NCI-H2196 (cell line): ENCODE results near the gene TOPBP1.
"Not testable (repeated sequence)": the region's sequence is repeated elsewhere in the genome, so short reads cannot be mapped to it uniquely, and the experiment has no call there.

Experiments used
- DNase-seq: peaks from one replicate; lab custom pipeline; 2025; ENCODE audit not compliant: unreplicated experiment; lab: John Stamatoyannopoulos, UW

Gene TOPBP1

DNA sequence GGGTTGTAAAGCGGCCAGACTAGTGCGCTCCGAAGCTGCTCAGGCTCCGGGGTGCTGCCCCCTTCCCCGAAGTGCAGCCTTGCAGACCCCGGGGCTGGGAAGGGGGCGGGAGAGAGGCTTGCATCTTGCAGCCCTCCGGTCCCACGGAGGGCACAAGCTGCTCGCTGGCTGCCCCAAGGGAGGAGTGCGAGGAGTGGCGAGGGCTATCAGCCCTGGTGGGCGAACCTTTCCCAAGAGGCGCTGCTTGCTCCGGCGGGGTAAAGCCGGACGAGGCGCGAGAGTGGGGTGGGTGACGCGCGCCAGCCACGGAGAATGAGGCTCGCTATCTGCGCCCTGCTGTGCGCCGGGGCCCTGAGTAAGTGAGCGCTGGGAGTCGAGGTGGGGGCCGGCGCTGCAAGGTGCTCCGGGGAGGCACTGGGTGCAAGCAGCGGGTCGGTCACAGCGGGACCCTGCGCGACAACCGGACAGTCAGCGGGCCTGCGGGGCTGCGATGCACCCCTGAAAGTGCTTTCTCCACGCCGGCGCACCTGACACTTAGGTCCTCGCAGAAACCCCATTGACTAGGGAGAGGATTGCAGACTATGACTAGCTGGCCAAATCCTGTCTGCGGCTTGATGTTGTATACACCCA lies 12.7 kb upstream of the TOPBP1 start:
- DNase-seq, result no peak

DNA sequence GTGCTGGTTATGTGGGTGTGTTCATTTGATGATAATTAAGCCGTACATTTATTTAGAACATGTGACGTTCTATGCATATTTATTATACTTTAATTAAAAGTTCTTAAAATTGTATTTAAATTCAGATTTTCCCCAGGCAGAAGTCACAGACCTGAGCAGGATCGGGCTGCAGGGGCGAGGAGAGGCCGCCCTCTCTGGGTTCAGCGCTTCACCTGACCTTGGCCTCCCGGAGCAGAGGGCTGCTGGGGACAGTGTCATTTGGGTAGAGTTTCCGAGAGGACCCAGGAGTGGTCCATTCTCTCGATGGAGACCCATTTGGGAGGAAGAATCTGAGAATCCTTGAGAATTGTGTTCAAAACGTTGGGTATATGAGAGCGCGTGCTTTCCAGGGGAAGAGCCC lies 12.0 kb upstream of the TOPBP1 start:
- no peak for DNase-seq

DNA sequence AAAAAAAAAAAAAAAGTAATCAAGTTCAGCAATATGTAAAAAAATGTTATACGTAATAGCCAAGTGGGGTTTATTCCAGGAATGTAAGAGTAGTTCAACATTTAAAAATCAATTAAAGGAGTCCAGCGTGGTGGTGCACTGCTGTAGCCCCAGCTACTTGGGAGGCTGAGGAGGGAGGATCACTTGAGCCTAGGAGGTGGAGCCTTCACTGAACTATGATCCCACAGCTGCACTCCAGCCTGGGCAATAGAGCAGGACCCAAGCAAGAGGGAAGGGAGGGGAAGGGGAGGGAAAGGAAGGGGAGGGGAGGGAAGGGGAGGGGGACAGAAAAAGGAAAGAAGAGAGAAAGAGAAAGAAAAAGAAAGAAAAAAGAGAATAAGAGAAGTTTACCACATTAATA lies 10.7 kb upstream of the TOPBP1 start:
- no peak for DNase-seq

DNA sequence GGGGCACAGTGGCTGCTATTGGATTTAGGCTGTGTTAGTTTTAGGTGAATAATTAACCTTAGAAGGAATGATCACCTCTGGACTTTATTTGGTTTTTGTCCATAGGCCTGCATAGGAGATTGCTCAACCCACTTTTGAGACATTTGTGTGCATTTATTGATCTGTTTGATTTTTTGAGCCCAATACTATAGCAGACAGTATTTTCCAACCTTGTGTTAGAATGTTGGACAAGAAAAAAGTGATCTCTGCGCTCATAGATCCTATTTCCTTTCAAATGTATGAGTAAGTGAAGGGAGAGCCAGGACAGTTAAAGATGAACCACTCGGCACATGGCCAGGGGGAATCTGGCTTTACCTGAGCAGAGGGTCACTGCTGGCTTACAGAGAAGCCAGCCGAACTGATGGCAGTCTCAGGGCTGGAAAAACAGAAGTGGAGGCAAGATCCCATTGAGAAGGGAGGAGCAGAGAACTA lies 8.8 kb upstream of the TOPBP1 start:
- DNase-seq, result no peak

DNA sequence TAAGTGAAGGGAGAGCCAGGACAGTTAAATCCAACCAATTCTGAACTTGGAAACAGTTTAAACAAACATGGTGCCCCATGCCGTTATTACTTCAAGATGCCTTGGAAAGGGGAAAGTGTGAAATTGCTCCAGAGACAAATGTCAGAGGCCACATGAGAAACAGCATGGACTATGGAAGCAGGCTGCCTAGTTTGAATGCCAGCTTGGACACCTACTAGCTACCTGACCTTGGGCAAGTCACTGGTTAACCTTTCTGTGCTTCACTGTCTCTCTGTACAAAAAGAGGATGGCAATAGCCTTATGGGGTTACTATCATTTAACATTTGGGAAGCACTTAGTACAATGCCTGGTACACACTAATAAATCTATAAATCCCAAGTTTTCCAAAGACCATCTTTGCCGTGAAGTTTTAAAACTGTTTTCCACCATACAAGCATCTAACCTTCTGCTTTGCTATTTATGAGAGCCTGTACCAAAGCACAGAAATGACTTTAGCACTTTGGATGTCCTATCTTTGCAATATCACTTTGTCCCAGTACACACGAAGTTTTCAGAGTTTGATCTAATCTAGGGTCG lies 8.3 kb upstream of the TOPBP1 start:
- no peak for DNase-seq

DNA sequence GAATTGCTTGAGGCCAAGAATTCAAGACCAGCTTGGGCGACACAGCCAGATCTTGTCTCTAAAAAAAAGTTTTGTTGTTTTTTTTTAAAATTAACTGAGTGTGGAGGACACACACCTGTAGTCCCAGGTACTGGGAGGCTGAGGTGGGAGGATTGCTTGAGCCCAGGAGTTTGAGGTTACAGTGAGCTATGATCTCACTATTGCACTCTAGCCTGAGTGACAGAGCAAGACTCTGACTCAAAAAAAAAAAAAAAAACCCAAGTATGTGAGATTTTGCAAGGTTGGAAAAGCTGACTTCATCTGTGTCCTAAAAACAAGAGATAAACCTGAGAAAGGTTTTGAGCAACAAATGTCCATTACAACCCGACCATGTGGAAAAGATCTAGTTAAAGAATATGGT lies 5.4 kb upstream of the TOPBP1 start:
- no peak for DNase-seq

DNA sequence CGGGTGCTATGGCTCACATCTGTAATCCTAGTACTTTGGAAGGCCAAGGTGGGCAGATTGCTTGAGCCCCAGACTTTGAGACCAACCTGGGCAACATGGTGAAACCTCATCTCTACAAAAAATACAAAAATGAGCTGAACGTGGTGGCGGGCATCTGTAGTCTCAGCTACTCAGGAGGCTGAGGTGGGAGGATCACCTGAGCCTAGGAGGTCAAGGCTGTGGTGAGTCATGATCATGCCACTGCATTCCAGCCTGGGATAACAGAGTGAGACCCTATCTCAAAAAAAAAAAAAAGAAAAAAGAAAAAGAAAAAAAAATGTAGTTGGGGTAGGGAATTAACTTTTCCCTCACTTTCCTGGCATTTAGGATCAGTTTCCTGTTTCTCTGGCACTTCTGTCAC lies 3.4 kb upstream of the TOPBP1 start:
- not testable (repeated sequence) for DNase-seq

DNA sequence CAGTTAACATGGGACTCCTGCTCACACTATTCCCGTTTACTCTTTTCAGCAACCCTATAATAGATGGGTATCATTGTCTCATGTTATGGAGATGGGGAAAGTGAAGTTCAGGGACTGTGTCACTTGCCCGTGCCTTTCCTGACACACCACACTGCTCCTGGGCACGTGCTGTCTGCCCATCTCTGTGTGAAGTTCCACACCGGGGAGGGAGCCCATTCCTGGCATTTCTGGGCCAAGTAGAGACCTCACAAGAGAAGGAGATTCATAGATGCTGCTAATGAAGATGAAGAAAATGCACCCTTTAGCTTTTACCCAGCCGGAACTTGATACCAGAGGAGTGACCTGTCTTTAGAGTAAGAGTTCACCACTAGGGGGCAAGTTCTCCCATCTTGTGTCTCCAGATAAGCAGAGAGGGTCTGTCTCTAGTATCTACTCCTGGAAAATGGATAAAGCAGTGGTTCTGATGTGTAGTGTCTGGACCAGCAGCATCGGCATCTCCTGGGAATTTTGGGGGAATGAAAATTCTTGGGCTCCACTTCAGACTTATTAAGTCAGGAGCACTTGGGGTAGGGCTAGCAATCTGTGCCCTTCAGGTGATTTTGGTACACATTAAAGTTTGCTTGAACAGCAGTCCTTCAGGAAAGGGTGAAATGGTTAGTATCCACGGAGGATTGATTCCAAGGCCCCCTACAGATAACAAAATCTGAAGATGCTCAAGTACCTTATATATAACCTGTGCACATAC lies 2.0 kb upstream of the TOPBP1 start:
- DNase-seq, result peak; percentile 84

DNA sequence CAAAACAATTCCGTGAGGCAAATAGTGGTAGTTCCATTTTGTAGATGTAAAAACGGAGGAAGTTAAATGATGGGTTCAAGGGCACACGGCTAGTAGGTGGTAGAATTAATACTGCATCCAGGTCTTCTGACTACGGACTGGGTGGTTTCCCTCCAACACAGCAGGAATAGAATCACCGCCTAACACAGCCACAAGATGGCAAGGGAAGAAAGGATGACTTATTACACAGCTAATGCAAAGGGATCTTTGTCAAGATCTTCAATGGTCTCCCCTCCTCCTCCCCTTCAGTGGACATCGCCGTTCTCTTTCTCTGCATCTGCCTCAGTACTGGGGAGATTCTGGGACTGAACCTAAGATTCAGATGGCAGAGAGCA lies 524 bp upstream of the TOPBP1 start:
- DNase-seq, result peak; percentile 43

DNA sequence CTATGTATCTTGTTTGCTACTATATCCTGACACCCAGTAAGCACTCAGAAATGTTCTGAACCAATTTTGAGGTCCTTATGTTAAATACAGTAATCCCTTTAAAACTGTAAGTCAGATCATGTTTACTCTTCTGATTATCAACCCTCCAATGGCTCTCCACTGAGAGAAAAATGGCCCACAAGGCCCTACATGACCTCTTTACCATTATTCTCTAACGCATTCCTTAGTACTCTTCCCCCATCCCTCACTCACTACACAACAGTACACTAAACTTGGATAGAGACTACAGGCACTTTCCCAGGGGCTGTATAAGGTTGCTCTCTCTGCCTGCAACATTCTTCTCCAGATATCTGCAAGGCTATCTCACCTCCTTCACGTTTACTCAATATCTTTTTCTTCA lies 1.9 kb downstream of the TOPBP1 start:
- no peak for DNase-seq

DNA sequence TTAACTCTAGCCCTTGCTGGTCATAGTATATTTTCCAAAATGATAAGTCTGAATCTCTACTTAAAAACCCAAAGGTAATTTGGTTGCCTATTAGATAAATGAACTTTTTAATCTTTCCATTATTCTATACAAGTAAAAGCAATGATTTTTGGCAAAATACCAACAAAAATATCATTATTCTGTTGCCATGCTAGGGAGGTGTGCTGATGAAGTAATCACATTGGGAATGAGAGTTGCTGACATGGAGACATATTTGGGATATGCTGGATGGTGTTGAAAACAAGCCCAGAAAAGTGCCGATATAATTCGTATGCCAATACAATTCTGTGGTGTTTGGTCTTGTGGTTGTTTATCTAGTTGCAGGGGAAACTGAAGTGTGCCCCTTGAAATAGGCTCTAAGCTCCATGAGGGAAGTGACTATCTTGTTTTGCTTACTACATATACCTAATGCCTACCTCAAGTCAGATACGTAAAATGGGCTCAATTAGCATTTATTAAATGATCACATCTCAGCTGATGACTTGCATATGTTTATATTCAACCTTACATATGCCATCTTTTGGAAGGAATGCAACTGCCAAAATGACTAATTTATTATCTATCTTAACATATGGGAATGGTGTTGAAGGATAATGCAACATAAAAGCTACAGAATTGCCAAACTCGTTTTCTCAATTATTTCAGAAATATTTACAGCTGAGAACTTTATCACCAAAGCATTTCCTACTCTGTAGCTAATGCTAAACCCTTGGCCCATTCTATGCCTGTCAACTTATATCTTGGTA lies 5.8 kb downstream of the TOPBP1 start:
- no peak for DNase-seq

DNA sequence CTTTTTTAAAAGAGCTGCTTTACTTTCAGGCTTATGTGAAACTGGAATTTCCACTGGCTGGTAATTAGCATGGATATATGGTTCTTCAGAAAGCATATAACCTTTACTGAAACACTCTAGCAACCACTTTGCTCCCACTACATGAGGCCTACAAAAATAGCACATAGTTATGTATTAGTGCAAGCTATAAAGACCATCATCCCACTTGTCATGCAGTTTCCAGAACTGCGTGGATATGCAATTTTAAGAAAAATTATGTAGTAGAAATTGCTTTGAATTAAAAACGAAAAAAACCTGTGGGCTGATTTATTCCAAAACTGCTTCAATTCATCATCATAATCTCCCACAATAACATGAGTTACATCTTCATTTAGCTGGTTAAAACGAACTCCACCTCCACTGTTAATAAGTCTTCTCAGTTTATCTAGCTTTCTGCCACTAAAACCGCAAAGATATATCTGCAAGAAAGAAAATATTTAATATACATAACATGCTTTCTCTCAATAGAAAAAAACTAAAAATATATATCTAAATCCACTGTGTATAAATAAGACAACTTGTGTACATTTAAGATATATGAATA lies 12.2 kb downstream of the TOPBP1 start:
- no peak for DNase-seq

DNA sequence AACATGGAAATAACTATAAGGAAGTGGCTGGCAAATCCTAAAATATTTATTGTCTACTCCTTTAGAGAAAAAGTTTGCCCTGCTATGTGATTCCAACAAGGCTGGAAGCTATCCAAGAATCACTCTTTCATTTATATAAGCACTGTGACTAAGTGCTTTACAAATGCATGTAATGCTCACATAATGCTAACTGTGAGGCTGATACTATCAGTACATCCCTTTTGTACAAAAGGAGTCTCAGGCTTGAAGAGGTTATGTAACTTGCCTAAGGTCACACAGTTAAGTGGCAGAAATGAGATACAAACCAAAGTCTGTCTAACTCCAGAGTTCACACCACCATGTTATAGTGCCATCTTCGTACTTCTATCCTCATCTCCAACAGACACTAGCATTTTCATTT lies 17.0 kb downstream of the TOPBP1 start:
- DNase-seq, result no peak

DNA sequence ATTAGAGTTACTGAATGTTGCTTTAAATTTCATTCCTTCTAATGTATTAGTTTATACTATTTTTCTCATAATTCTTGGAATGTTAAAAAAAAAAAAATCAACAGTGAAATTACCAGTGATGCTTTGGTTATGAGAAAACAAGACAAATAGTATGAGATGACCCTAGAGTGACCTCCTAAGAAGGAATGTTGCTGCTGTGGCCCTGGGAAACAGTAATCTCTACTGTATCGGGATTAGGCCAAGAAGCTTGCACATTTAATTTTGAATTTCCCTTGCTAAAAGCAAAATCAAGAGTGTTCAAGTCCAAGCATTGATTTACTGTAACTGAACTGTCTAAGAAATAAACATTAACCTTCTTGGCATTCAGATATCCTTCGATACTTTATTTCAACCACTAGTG lies 18.1 kb downstream of the TOPBP1 start:
- no peak for DNase-seq

DNA sequence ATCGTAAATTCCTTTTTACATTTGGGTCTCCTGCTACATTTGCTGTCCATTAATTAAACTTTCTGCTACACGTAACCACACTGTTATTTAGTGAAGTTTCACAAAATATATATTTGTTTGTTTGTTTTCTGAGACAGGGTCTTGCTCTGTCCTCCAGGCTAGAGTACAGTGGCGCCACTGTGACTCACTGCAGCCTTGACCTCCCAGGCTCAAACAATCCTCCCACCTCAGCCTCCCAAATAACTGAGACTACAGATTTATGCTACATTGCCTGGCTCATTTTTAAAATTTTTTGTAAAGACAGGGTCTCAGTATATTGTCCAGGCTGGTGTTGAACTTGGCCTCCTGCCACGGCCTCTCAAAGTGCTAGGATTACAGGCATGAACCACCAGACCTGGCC lies 20.5 kb downstream of the TOPBP1 start:
- DNase-seq, result no peak

DNA sequence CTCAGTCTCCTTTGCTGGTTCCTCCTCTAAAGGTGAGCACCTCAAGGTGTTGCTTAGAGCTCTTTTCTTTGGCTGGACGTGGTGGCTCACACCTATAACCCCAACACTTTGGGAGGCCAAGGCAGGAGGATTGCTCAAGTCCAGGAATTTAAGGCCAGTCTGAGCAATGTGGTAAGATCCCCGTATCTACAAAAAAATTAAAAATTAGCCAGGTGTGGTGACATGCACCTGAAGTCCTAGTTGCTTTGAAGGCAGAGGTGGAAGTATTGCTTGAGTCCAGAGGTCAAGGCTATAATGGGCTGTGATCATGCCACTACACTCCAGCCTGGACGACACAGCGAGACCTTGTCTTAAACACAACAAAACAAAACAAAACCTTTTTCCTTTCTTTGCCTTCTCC lies 28.3 kb downstream of the TOPBP1 start:
- no peak for DNase-seq

DNA sequence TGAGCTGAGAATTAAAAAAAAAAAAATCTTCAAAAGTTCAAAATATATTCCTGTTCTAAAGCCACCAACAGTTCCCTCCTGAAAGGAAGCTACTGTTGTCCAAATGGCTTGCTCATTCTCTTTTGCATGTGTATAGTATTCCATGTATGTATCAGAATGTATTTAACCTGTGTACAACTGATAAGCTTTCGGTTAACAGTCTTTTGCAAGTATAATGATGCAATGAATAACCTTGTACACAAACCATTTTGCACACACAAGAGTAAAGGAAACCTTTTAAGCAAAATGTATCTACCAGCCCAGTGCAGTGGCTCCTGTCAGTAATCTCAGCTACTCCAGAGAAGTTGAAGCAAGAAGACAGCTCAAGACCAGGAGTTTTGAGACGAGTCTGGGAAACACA lies 32.6 kb downstream of the TOPBP1 start:
- DNase-seq, result no peak

DNA sequence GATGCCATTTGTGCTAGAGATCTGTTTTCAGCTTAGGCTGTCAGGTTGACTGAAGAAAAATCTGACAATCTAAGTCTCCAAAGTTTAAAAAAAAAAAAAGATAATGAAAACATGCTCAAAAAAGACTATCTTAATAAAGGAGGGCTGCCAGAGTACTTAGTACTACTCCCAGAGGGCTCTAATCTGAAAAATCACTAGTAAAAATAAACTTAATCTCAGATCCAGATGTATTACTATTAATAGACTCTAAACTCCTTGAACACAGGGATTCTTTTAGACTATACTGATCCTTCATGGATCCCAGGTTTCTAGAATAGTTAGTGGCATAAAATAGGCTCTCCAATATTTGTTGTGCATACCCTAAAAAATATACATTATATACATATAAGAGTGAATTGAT lies 34.0 kb downstream of the TOPBP1 start:
- DNase-seq, result no peak

DNA sequence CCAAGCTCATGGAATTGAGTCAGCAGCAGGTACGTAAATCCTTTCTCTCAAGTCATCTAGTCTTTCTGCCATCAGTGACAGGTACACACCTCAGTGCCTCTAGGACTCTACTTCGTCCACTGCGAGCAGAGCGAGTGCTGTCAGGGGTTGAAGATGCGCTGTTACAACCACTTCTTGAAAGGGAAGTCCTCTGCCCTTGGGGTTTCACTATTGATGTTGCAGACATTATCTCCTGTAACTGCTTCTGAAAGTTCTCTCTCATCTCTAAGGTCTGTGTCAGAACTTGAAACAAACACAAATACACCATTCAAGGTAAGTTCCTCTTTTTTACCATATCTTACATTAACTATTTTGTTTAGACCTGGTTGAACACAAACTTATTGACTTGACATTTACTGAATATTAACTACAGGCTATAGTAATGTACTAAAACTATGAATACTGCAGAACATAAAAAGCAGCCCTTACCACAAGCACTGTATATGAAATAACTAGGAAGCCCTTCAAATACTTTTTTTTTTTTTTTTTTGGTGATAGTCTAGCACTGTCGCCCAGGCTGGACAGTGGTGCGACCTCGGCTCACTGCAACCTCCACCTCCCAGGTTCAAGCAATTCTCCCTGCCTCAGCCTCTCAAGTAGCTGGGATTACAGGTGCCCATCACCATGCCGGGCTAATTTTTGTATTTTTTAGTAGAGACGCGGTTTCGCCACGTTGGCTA lies 41.5 kb downstream of the TOPBP1 start:
- DNase-seq, result no peak

DNA sequence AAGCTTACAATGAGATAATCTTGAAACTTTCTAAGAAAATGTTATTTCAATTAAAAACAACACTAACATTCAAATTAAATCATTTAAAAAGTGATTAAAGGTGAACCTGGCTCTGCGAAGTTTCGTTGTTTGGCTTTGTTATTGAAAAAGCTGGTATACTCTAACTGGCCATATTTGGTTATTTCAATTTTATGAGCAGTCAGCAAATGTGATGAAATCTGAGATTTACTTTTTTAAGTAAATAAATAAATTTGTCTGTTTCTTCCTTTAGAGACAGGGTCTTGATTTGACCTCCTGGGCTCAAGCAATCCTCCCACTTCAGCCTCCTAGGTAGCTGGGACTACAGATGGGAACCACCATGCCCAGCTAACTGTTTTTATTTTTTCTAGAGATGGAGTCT lies 50.2 kb downstream of the TOPBP1 start:
- no peak for DNase-seq

DNA sequence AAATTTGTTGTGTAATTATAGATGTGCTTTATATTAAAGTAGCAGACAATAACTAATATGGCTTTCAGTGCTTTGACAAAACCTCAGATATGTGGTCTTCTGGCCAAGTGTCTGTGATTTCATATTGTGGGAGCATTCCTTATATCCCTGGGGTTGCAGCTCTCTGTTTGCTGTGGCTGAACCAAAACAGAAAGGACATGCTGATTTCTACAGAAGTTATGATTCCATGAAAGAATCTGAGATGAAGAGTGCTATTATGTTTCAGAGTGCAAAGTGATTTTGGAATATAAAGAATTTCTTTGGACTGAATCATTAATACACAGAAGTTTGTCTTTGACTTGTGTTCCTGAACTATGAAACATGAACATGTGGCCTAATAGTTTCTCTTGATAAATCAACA lies 51.7 kb downstream of the TOPBP1 start:
- DNase-seq, result no peak
